ENCODE data around the gene PDE4B. TPM values are rescaled to one million over a fixed set of nuclear protein-coding genes. Genes with fewer than 3 reads are reported as not detected.
"Not testable (repeated sequence)": the region's sequence is repeated elsewhere in the genome, so short reads cannot be mapped to it uniquely, and the experiment has no call there.

PDE4B gene
- total RNA-seq, 2 experiments from 2014 or later = 2.4 to 3.1 TPM

- Histone ChIP-seq H3K27ac (ENCODE audit: low read depth, low read length, poor library complexity, severe bottlenecking) (no peak overlapping the region), H3K79me2 (ENCODE audit: insufficient read depth, low read depth, low read length) (no peaks in the 10 kb centered on the region), H3K36me3 (ENCODE audit: insufficient read depth, low read length) (no peaks in the 10 kb centered on the region), H3K9me2 (ENCODE audit: insufficient read depth, low read length) (no peaks in the 10 kb centered on the region), H3K4me1 (ENCODE audit: insufficient read depth, low read length, poor library complexity, severe bottlenecking) (no peaks in the 10 kb centered on the region), H3K4me2 (ENCODE audit: low read length) (no peak overlapping the region), H3K9me3 (ENCODE audit: low read length) (no peaks in the 10 kb centered on the region), H2AFZ (ENCODE audit: low read length) (no peak overlapping the region), H4K20me1 (ENCODE audit: insufficient read depth, low read length) (no peaks in the 10 kb centered on the region), H3K4me3 (ENCODE audit: low read depth, low read length, poor library complexity, severe bottlenecking) (no peak overlapping the region)
- CTCF ChIA-PET (ENCODE audit: unreplicated experiment) = interaction anchor here (0.6 kb wide), 1 partner anchor 440 kb away, joined by 3 read pairs; no protein-coding TSS in a partner anchor
- TF ChIP-seq CTCF (conservative IDR thresholded peaks at IDR 0.05; ENCODE audit: low read length) (0 out of 2 replicates have a peak, but pooled peaks have one; percentile 16), EZH2phosphoT487 (IDR thresholded peaks at IDR 0.05; ENCODE audit: borderline replicate concordance, low read depth, low read length) (no peak)
- POLR2A ChIA-PET = interaction anchor here (1.7 kb wide), 1 partner anchor 28 kb away, joined by 3 read pairs; no protein-coding TSS in a partner anchor
- no TSS peak for BruUV-seq (replicated peaks)
- DNase-seq (ENCODE audit: low spot score) = no peak
- intact Hi-C loops (cut with micrococcal nuclease; ENCODE audit: unreplicated experiment) = no loop called here
Observed at GRCh38 chr1:66112744-66113400, 320.2 kb downstream of the PDE4B start.

GRCh38 chr1:66119148-66119547 lies 326.5 kb downstream of the PDE4B start:
- H3K4me1 ChIP-seq (ENCODE audit: insufficient read depth, low read length, poor library complexity, severe bottlenecking) = no peaks in the 10 kb centered on the region
- H3K36me3 ChIP-seq (ENCODE audit: insufficient read depth, low read length) = no peaks in the 10 kb centered on the region
- CTCF ChIA-PET (ENCODE audit: unreplicated experiment) = no interaction called here
- TF ChIP-seq CTCF (conservative IDR thresholded peaks at IDR 0.05; ENCODE audit: low read length) = no peak
- no peak for TF ChIP-seq EZH2phosphoT487 (IDR thresholded peaks at IDR 0.05; ENCODE audit: borderline replicate concordance, low read depth, low read length)
- DNase-seq (ENCODE audit: low spot score) = peak; percentile 26
- POLR2A ChIA-PET = interaction anchor here (0.7 to 1.6 kb wide), 5 partner anchors 9 to 113 kb away, joined by 3 to 7 read pairs (median 5); no protein-coding TSS in a partner anchor
- H3K27ac ChIP-seq (ENCODE audit: low read depth, low read length, poor library complexity, severe bottlenecking) = no peak overlapping the region
- no peaks in the 10 kb centered on the region for H3K79me2 ChIP-seq (ENCODE audit: insufficient read depth, low read depth, low read length)
- H4K20me1 ChIP-seq (ENCODE audit: insufficient read depth, low read length) = no peaks in the 10 kb centered on the region
- no peak overlapping the region for H2AFZ ChIP-seq (ENCODE audit: low read length)
- no peak overlapping the region for H3K4me3 ChIP-seq (ENCODE audit: low read depth, low read length, poor library complexity, severe bottlenecking)
- no TSS peak for BruUV-seq (replicated peaks)
- no peaks in the 10 kb centered on the region for H3K9me2 ChIP-seq (ENCODE audit: insufficient read depth, low read length)
- no peaks in the 10 kb centered on the region for H3K9me3 ChIP-seq (ENCODE audit: low read length)
- no peak overlapping the region for H3K4me2 ChIP-seq (ENCODE audit: low read length)
- intact Hi-C loops (cut with micrococcal nuclease; ENCODE audit: unreplicated experiment) = no loop called here

GRCh38 chr1:66124670-66125069 lies 332.0 kb downstream of the PDE4B start:
- Histone ChIP-seq H4K20me1 (ENCODE audit: insufficient read depth, low read length) (no peaks in the 10 kb centered on the region), H3K36me3 (ENCODE audit: insufficient read depth, low read length) (no peaks in the 10 kb centered on the region), H3K9me3 (ENCODE audit: low read length) (no peaks in the 10 kb centered on the region), H3K27ac (ENCODE audit: low read depth, low read length, poor library complexity, severe bottlenecking) (no peak overlapping the region), H3K4me3 (ENCODE audit: low read depth, low read length, poor library complexity, severe bottlenecking) (no peak overlapping the region), H2AFZ (ENCODE audit: low read length) (no peak overlapping the region), H3K4me2 (ENCODE audit: low read length) (no peak overlapping the region), H3K79me2 (ENCODE audit: insufficient read depth, low read depth, low read length) (no peaks in the 10 kb centered on the region), H3K9me2 (ENCODE audit: insufficient read depth, low read length) (no peaks in the 10 kb centered on the region), H3K4me1 (ENCODE audit: insufficient read depth, low read length, poor library complexity, severe bottlenecking) (no peaks in the 10 kb centered on the region)
- POLR2A ChIA-PET = interaction anchor here (0.6 kb wide), 1 partner anchor 415 kb away, joined by 3 read pairs; no protein-coding TSS in a partner anchor
- intact Hi-C loops (cut with micrococcal nuclease; ENCODE audit: unreplicated experiment) = no loop called here
- no TSS peak for BruUV-seq (replicated peaks)
- CTCF ChIA-PET (ENCODE audit: unreplicated experiment) = no interaction called here
- DNase-seq (ENCODE audit: low spot score) = no peak
- TF ChIP-seq CTCF (conservative IDR thresholded peaks at IDR 0.05; ENCODE audit: low read length) (no peak), EZH2phosphoT487 (IDR thresholded peaks at IDR 0.05; ENCODE audit: borderline replicate concordance, low read depth, low read length) (no peak)

- H3K4me2 ChIP-seq (ENCODE audit: low read length); H3K4me3 ChIP-seq (ENCODE audit: low read depth, low read length, poor library complexity, severe bottlenecking); H3K9me3 ChIP-seq (ENCODE audit: low read length); H3K27ac ChIP-seq (ENCODE audit: low read depth, low read length, poor library complexity, severe bottlenecking); H3K4me1 ChIP-seq (ENCODE audit: insufficient read depth, low read length, poor library complexity, severe bottlenecking); H3K9me2 ChIP-seq (ENCODE audit: insufficient read depth, low read length); intact Hi-C loops (cut with micrococcal nuclease; ENCODE audit: unreplicated experiment); H4K20me1 ChIP-seq (ENCODE audit: insufficient read depth, low read length); H3K79me2 ChIP-seq (ENCODE audit: insufficient read depth, low read depth, low read length); DNase-seq (ENCODE audit: low spot score); H2AFZ ChIP-seq (ENCODE audit: low read length); BruUV-seq (replicated peaks); CTCF ChIA-PET (ENCODE audit: unreplicated experiment); H3K36me3 ChIP-seq (ENCODE audit: insufficient read depth, low read length): not testable (repeated sequence)
- POLR2A ChIA-PET = interaction anchor here (1.3 kb wide), 1 partner anchor 9 kb away, joined by 3 read pairs; no protein-coding TSS in a partner anchor
Observed at GRCh38 chr1:66128641-66129040, 335.9 kb downstream of the PDE4B start.
